Memory B cell (primary cell): ENCODE results near the gene FCGR3B.
"Not testable (repeated sequence)": the region's sequence is repeated elsewhere in the genome, so short reads cannot be mapped to it uniquely, and the experiment has no call there.

Source experiments
- ATAC-seq: fragments of 150-1000 bp; cut with Tn5 transposase; 2 replicates; pipeline ENCODE4 v1.10.0; 2021; ENCODE audit warnings: low read depth, mild to moderate bottlenecking, moderate library complexity
- DNase-seq, 2 donors: peaks; one replicate each; pipeline ENCODE4 v3.0.0; 2022; ENCODE audit warnings: low spot score in 2 of 2
- H3K27ac Mint-ChIP-seq: one replicate; pipeline ENCODE4 v1.8.0; 2022; ENCODE audit warnings: mild to moderate bottlenecking, moderate library complexity, mixed read lengths
- H3K27me3 Mint-ChIP-seq: one replicate; pipeline ENCODE4 v1.8.0; 2022; ENCODE audit warnings: mixed read lengths
- H3K36me3 Mint-ChIP-seq: one replicate; pipeline ENCODE4 v1.8.0; 2022; ENCODE audit warnings: mild to moderate bottlenecking, mixed read lengths
- H3K4me1 Mint-ChIP-seq: one replicate; pipeline ENCODE4 v1.8.0; 2022; ENCODE audit warnings: mixed read lengths
- H3K4me3 Mint-ChIP-seq: one replicate; pipeline ENCODE4 v1.8.0; 2022; ENCODE audit warnings: mild to moderate bottlenecking, moderate library complexity, mixed read lengths
- H3K9me3 Mint-ChIP-seq: one replicate; pipeline ENCODE4 v1.8.0; 2022; ENCODE audit warnings: mixed read lengths

The FCGR3B gene

DNA sequence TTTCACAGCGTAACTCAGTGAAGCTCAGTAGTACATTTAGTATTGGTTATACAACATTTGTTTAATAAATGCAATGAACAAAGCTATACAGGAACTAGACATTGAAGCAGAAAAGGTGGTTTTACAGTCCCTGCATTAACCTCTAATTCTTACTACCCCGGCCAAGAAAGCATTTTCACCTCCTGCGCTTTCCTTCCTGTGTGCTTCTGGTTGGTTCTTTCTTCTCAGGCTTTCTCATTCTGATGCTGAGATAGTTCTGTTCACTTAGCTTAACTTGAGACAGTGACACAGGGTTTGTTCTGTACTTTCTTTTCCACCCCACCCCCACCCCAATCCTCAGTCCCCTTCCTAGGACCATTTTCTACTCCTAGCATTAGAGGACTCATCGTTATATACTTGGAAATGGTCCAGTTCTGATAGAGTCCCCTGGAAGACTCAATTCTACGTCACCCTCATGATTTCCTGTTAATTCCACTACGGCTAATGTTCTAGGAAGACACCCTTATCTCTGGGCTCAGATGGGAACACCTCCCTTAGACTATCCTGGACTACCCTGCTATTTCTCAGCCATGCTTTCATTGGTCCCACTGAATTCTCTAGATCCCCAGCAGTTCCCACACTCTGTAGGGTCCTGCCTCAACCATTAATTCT, 7.5 kb downstream of the FCGR3B start:
- ATAC-seq, result peak; percentile 47
- not testable (repeated sequence) for H3K9me3 Mint-ChIP-seq, DNase-seq, H3K27ac Mint-ChIP-seq, H3K36me3 Mint-ChIP-seq, H3K4me3 Mint-ChIP-seq, H3K27me3 Mint-ChIP-seq
- peaks cover 15% of the 10 kb centered on the region for H3K4me1 Mint-ChIP-seq

GRCh38 chr1:161622054-161622453, 8.9 kb downstream of the FCGR3B start:
- H3K4me3 Mint-ChIP-seq, result peak overlapping the region; percentile 94
- not testable (repeated sequence) for H3K36me3 Mint-ChIP-seq, H3K9me3 Mint-ChIP-seq, H3K27me3 Mint-ChIP-seq, DNase-seq
- peak; percentile 41 for ATAC-seq
- H3K4me1 Mint-ChIP-seq, result peaks cover 15% of the 10 kb centered on the region
- peak overlapping the region; percentile 94 for H3K27ac Mint-ChIP-seq

- not testable (repeated sequence) for H3K27me3 Mint-ChIP-seq, H3K9me3 Mint-ChIP-seq, H3K36me3 Mint-ChIP-seq
- H3K27ac Mint-ChIP-seq, result peak overlapping the region; percentile 94
- ATAC-seq (peak; percentile 69), DNase-seq (peak; percentile 41 to 64)
- H3K4me1 Mint-ChIP-seq, result peaks cover 15% of the 10 kb centered on the region
- H3K4me3 Mint-ChIP-seq, result peak overlapping the region; percentile 94
Measured at GRCh38 chr1:161621181-161622000, 9.6 kb downstream of the FCGR3B start.

GRCh38 chr1:161620399-161620798, 10.6 kb downstream of the FCGR3B start:
- peaks cover 15% of the 10 kb centered on the region for H3K4me1 Mint-ChIP-seq
- H3K9me3 Mint-ChIP-seq, H3K4me3 Mint-ChIP-seq, ATAC-seq, H3K27me3 Mint-ChIP-seq, H3K27ac Mint-ChIP-seq, DNase-seq, H3K36me3 Mint-ChIP-seq: not testable (repeated sequence)

GRCh38 chr1:161618517-161618916, 12.5 kb downstream of the FCGR3B start:
- not testable (repeated sequence) for ATAC-seq, H3K36me3 Mint-ChIP-seq, H3K27me3 Mint-ChIP-seq, H3K4me3 Mint-ChIP-seq, H3K9me3 Mint-ChIP-seq, DNase-seq, H3K27ac Mint-ChIP-seq
- H3K4me1 Mint-ChIP-seq, result peaks cover 15% of the 10 kb centered on the region

GRCh38 chr1:161616417-161616816, 14.6 kb downstream of the FCGR3B start:
- H3K4me3 Mint-ChIP-seq, H3K4me1 Mint-ChIP-seq, H3K27ac Mint-ChIP-seq, H3K27me3 Mint-ChIP-seq, H3K9me3 Mint-ChIP-seq, ATAC-seq, DNase-seq, H3K36me3 Mint-ChIP-seq: not testable (repeated sequence)

GRCh38 chr1:161613142-161613514, 17.8 kb downstream of the FCGR3B start:
- H3K4me1 Mint-ChIP-seq, H3K27me3 Mint-ChIP-seq, ATAC-seq, DNase-seq, H3K36me3 Mint-ChIP-seq, H3K9me3 Mint-ChIP-seq: not testable (repeated sequence)
- peak overlapping the region; percentile 89 for H3K27ac Mint-ChIP-seq
- peak overlapping the region; percentile 85 for H3K4me3 Mint-ChIP-seq

GRCh38 chr1:161612322-161613141, 18.4 kb downstream of the FCGR3B start:
- H3K4me1 Mint-ChIP-seq, H3K36me3 Mint-ChIP-seq, H3K27me3 Mint-ChIP-seq, H3K9me3 Mint-ChIP-seq: not testable (repeated sequence)
- peak overlapping the region; percentile 85 for H3K4me3 Mint-ChIP-seq
- peak; percentile 94 for ATAC-seq
- peak; percentile 56 to 69 for DNase-seq
- peak overlapping the region; percentile 89 for H3K27ac Mint-ChIP-seq

DNA sequence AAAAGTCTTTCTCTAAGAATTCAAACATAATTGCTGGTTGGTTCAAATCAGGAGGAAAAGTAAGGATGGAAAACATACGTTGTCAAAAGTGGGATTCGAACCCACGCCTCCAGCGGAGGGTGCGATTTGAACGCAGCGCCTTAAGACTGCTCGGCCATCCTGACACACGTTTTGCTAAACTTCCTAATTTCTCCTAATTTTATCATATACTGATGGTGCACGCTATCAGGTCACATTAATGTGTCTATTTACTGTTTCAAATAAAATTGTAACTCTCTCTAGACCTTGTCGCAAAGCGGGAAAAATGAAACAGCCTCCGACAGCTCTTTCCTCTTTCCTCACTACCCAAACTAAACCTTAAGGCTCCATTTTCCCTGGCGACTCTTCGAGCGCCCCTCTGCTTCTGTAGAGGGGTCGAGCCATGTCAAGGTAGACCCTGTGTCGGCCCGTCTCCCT, 19.1 kb downstream of the FCGR3B start:
- ATAC-seq, DNase-seq, H3K4me1 Mint-ChIP-seq, H3K36me3 Mint-ChIP-seq, H3K27me3 Mint-ChIP-seq, H3K9me3 Mint-ChIP-seq: not testable (repeated sequence)
- H3K27ac Mint-ChIP-seq, result peak overlapping the region; percentile 89
- H3K4me3 Mint-ChIP-seq, result peak overlapping the region; percentile 85

DNA sequence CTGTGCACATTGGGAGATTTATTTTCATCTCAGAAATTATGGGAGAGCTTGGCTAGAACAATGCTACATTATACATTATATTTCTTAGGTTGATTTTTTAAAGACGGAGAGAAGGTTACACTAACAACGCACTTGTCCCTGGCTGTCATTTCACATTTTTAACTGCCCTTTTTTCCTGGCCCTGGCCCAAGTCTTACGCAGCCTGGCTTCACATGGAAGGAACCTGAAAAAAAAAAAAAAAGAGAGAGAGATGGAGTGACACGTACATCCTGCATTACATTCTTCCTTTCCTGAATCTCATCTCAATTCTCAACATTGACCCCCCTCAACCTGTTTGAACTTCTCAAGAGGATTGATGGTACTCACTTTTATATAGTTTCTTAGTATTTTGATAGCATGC, 20.8 kb downstream of the FCGR3B start:
- DNase-seq, H3K36me3 Mint-ChIP-seq, H3K9me3 Mint-ChIP-seq, H3K27me3 Mint-ChIP-seq, H3K4me1 Mint-ChIP-seq, ATAC-seq, H3K27ac Mint-ChIP-seq, H3K4me3 Mint-ChIP-seq: not testable (repeated sequence)

DNA sequence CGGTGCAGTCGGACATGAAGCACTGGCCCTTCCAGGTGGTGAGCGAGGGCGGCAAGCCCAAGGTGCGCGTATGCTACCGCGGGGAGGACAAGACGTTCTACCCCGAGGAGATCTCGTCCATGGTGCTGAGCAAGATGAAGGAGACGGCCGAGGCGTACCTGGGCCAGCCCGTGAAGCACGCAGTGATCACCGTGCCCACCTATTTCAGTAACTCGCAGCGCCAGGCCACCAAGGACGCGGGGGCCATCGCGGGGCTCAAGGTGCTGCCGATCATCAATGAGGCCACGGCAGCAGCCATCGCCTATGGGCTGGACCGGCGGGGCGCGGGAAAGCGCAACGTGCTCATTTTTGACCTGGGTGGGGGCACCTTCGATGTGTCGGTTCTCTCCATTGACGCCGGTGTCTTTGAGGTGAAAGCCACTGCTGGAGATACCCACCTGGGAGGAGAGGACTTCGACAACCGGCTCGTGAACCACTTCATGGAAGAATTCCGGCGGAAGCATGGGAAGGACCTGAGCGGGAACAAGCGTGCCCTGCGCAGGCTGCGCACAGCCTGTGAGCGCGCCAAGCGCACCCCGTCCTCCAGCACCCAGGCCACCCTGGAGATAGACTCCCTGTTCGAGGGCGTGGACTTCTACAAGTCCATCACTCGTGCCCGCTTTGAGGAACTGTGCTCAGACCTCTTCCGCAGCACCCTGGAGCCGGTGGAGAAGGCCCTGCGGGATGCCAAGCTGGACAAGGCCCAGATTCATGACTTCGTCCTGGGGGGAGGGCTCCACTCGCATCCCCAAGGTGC, 24.2 kb downstream of the FCGR3B start:
- peaks cover 12% of the 10 kb centered on the region for H3K36me3 Mint-ChIP-seq
- ATAC-seq, result peak; percentile 37
- not testable (repeated sequence) for H3K4me3 Mint-ChIP-seq, H3K4me1 Mint-ChIP-seq, H3K27me3 Mint-ChIP-seq, H3K27ac Mint-ChIP-seq, DNase-seq, H3K9me3 Mint-ChIP-seq

DNA sequence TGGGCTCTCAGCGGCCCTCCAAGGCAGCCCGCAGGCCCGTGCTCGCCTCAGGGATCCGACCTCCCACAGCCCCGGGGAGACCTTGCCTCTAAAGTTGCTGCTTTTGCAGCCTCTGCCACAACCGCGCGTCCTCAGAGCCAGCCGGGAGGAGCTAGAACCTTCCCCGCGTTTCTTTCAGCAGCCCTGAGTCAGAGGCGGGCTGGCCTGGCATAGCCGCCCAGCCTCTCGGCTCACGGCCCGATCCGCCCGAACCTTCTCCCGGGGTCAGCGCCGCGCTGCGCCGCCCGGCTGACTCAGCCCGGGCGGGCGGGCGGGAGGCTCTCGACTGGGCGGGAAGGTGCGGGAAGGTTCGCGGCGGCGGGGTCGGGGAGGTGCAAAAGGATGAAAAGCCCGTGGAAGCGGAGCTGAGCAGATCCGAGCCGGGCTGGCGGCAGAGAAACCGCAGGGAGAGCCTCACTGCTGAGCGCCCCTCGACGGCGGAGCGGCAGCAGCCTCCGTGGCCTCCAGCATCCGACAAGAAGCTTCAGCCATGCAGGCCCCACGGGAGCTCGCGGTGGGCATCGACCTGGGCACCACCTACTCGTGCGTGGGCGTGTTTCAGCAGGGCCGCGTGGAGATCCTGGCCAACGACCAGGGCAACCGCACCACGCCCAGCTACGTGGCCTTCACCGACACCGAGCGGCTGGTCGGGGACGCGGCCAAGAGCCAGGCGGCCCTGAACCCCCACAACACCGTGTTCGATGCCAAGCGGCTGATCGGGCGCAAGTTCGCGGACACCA, 25.0 kb downstream of the FCGR3B start:
- peaks cover 12% of the 10 kb centered on the region for H3K36me3 Mint-ChIP-seq
- not testable (repeated sequence) for H3K4me3 Mint-ChIP-seq, H3K4me1 Mint-ChIP-seq, DNase-seq, H3K27ac Mint-ChIP-seq, H3K27me3 Mint-ChIP-seq, H3K9me3 Mint-ChIP-seq
- peak; percentile 49 for ATAC-seq

- H3K9me3 Mint-ChIP-seq, H3K4me1 Mint-ChIP-seq, DNase-seq, H3K27ac Mint-ChIP-seq, ATAC-seq, H3K4me3 Mint-ChIP-seq, H3K27me3 Mint-ChIP-seq: not testable (repeated sequence)
- peaks cover 12% of the 10 kb centered on the region for H3K36me3 Mint-ChIP-seq
Measured at GRCh38 chr1:161605024-161605423, 26.0 kb downstream of the FCGR3B start.
